Stimulated activated CD8-positive, alpha-beta memory T cell treated with anti-CD3 and anti-CD28 coated beads, Interleukin-2, amount 100 ng/mL, for 1 hour (primary cell): Measurements from ENCODE around the gene TRIM14.
"Not testable (repeated sequence)": the region's sequence is repeated elsewhere in the genome, so short reads cannot be mapped to it uniquely, and the experiment has no call there.

Experiments used
- DNase-seq, 2 donors: peaks; one replicate each; pipeline ENCODE4 v3.0.0-alpha.2; 2020; ENCODE audit warnings: low read depth in 2 of 2

The TRIM14 gene

GRCh38 chr9:98108531-98109031 is 10.4 kb downstream of the TRIM14 start:
- DNase-seq: no peak

- DNase-seq: no peak
Observed at GRCh38 chr9:98107926-98108325, 11.1 kb downstream of the TRIM14 start.

DNA sequence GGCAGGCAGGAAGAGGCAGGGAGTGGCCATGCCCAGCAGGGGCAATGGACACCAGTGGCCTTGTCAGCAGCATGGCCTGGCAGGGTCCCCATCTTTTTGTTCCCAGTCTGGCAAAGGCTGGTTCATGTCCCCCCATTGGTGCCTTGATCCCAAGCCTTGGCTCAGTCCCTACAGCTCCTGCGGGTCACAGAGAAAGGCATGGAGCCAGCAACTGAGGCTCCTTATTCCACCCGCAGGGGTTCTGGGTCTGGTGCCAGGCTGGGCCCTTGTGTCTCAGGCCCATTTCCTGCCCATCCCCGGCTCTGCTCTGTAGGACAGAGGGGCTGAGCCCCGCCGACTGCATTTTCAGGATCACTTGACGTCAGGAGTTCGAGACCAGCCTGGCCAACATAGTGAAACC is 14.0 kb downstream of the TRIM14 start:
- DNase-seq: no peak

- no peak for DNase-seq
Observed at GRCh38 chr9:98104445-98104881, 14.6 kb downstream of the TRIM14 start.

- peak; percentile 38 to 62 for DNase-seq
Observed at GRCh38 chr9:98101868-98102273, 17.2 kb downstream of the TRIM14 start.

DNA sequence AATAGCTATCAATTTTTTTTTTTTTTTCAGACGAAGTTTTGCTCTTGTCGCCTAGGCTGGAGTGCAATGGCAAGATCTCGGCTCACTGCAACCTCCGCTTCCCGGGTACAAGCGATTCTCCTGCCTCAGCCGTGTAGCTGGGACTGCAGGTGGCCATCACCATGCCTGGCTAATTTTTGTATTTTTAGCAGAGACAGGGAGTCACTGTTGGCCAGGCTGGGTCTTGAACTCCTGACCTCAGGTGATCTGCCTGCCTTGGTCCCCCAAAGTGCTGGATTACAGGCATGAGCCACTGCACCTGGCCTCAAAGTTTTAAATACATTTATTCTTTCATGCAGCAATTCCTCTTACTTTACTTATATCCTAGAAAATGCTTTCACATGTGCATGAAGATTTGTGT is 17.6 kb downstream of the TRIM14 start:
- DNase-seq: no peak

DNA sequence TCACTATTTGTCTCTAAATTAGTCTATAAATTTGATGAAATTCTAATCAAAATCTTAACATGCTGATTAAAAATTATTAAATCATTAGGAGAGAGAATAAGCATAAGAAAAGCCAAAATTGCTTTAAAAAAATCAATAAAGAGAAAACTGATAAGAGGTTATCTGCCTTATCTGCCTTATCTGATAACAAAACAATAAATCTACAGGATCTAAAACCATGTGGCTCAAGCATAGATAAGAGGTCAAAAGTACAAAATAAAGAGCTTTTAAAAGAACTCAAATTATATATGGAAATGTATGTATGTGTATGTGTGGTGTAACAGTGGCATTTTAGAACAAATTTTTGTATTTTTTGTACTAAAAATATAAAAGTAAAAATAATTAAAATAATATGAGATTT is 18.6 kb downstream of the TRIM14 start:
- no peak for DNase-seq

DNA sequence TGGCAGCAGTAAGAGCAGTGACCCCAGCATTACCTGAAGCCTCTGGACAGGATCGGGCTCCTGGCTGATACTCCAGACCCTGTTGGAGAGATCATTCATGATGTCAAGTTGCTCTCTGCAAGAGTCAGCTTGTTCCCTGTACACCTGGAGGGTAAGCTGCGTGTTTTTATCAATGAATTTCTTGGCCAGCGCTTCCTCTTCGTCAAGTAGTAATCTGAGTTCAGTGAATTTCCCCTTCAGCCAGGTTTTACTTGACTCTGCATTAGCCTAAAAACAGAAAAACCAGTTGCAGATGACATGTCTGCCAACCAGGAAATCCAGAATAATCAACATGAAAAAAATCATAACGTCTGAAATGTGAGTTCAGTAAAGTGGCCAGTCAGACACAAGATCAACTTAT is 19.1 kb downstream of the TRIM14 start:
- DNase-seq: no peak

DNA sequence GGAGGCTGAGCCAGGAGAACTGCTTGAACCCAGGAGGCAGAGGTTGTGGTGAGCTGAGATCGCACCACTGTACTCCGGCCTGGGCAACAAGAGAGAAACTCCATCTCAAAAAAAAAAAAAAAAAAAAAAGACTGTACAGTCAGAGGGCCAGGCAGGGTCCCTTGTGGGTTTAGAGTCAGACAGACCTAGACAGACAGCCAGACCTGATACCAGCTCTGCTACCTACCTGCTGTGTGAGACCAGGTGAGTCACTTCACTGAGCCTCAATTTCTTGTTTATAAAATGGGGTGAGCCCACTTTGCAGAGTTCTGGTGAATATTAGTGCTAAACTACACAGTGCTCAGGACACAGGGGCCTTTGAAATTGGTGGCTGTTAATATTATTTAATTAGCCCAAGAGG is 19.7 kb downstream of the TRIM14 start:
- DNase-seq: no peak

DNA sequence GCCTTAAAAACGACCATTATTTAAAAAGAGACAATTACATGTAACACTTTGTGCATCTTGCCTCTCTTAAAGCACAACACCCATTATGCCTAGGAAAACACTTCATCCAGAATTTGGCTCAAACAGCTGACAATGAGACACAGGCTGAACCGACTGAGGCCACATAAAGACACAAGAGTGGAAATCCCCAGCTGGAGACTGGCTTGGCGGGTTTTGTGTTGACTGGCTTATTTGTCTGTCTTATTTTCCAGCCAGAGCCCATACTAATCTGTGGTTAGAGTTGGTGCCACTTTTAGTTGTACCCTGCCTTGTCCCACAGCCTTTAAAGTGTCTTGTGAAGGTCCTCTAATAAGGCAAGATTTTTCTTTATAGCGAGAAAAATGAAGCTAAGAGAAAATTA is 21.2 kb downstream of the TRIM14 start:
- DNase-seq: no peak

DNA sequence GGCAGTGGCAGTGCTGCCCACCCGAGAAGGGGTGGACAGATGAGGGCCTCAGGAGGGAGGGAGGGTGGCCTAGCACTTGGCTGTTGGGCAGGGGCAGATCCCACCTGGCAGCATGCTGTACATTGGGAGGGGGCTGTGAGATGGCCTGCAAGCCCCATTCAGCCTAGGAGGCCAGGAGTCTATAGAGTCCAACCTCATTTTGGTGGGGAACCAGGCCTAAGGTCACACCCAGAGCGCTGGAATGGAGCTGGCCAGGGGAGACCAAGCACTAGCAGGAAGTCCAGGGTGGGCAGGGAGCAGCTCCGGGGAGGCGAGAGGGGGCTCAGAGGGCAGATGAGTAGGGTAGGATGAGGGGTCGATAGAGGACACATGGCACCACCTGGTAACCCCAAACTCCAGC is 22.9 kb downstream of the TRIM14 start:
- DNase-seq: no peak

- no peak for DNase-seq
Observed at GRCh38 chr9:98095401-98095800, 23.6 kb downstream of the TRIM14 start.

GRCh38 chr9:98094851-98095250 is 24.2 kb downstream of the TRIM14 start:
- no peak for DNase-seq

DNA sequence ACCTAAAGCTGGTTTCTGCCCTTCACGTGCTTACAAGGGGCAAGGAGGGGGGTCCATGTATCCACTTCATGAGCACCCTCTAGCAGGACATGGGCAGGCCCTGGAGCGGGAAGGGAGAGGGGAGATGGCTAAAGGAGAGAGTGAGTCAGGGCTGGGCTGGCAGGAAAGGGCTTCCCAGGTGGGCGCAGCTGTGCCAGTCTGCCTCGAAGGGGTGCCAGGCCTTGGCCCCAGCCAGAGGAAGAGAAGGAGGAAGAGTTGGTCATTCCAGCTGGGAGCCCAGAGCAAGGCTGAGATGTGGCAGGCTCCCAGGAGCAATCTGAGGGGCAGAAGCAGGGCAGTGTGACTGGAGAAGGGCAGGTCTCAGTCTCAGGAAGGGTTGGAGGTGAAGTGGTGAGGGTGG is 24.7 kb downstream of the TRIM14 start:
- no peak for DNase-seq

DNA sequence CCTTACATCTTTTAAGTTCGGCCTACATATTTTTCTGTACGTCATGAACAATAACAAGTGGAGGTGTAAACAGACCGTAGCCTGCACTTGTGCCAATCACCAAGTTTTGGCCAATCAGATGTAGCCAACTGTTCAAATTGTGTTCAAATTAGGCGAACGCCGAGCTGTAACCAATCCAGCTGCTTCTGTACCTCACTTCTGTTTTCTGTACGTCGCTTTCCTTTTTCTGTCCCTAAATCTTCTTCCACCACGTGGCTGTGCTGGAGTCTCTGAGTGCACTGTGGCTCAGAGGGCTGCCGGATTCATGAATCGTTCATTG is 26.4 kb downstream of the TRIM14 start:
- no peak for DNase-seq

- no peak for DNase-seq
Observed at GRCh38 chr9:98091735-98092612, 27.0 kb downstream of the TRIM14 start.

DNA sequence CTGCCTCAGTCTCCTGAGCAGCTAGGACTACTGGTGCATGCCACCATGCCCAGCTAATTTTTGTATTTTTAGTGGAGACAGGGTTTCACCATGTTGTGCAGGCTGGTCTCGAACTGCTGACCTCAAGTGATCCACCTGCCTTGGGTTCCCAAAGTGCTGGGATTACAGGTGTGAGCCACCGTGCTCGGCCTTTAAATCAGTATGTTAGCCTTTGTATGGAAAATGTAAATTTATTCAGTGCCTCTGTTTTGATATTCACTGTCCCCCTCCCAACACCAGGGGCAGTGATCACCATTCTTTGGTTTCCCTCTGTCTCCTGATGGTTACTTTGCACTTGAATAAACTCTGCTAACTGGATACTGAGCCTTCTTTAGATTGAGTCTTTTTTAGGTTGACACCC is 28.3 kb downstream of the TRIM14 start:
- not testable (repeated sequence) for DNase-seq

DNA sequence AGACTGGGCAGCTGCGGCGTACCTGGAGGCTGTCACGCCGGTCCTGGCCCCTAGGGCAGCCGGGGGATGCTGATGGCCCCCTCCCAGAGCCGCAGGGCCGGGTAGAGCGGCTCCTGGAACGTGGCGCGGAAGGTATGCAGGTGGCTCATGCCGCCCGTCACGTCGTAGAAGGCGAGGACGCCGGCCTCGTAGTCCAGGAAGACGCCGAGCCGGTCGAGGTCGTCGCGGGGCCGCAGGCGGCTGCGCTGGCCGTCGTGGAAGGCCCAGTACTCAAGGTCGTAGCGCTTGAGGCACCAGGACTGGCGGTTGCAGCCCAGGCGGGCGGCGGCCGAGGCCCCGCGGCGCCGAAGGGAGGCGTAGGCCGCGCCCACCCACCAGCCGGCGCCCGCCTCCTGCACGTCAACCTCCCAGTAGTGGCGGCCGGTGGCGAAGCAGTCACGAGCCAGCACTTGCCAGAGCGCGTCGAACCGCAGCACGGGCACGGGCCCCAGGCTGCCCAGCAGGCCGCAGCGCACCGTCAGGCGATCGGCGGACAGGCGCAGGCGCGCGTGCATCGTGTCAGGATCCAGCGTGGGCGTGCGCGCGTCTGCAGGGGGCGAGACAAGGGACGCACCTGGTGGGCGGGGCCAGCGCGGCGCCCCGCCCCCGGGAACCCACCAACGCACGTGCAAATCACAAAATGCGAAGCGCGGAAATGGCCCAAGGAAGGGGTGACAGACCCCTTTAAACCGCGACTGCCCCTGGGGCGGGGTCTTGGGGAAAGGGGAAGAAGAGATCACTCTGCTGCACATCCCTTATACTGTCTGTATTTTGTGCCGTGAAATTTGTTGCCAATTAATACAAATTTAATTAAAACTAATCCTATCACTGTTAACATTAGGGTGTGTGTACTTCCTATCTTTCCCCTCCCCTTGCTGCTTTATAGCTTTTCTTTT is 31.3 kb downstream of the TRIM14 start:
- peak in 1 of 2 donors; percentile 18 for DNase-seq

- no peak for DNase-seq
Observed at GRCh38 chr9:98086461-98086860, 32.6 kb downstream of the TRIM14 start.

- DNase-seq: no peak
Observed at GRCh38 chr9:98085944-98086343, 33.1 kb downstream of the TRIM14 start.

DNA sequence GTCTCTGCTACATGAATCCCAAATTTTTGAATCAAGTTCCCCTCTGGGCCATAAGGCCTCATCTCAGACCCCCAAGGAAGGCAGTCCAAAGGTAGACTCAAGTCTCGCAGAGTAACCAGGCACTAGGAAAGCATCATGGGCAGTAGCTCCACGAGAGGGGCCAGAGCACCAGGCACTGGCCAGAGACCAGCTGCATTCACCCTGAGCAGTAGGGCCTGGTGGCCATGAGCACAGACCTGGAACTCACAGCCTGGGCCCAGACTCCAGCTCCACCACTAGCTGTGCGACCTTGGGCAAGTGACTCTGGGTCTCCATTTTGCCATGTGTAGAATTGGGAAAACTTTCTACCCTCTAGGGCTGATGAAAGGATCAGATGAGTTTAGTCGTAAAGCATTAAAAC is 34.0 kb downstream of the TRIM14 start:
- no peak for DNase-seq

- DNase-seq: no peak
Observed at GRCh38 chr9:98084396-98084795, 34.6 kb downstream of the TRIM14 start.
